Kidney (tissue), 14 donors: ENCODE results near the gene TFB1M. TPM values are rescaled to one million over a fixed set of nuclear protein-coding genes. Genes with fewer than 3 reads are reported as not detected.

Source experiments
- DNase-seq, 5 donors: peaks; one replicate each; pipeline ENCODE4 v3.0.0-alpha.2; 2013 to 2020
- FAIRE-seq: peaks from 2 replicates; lab custom pipeline; 2012; peaks lifted over from hg19 to GRCh38; lab: Jason Lieb, UNC
- H3K27ac ChIP-seq, 2 donors: one replicate each; pipeline ENCODE4 v1.7.0; 2013; ENCODE audit warnings: low read depth in 2 of 2, low read length in 2 of 2, inconsistent platforms in 1 of 2
- H3K27me3 ChIP-seq: one replicate; pipeline ENCODE4 v1.7.1; 2013; ENCODE audit warnings: low read length, inconsistent platforms; ENCODE audit not compliant: control insufficient read depth, insufficient read depth
- H3K36me3 ChIP-seq, 3 donors: one replicate each; pipeline versions ENCODE4 v1.7.0 to v1.7.1; 2013; ENCODE audit warnings: low read length in 3 of 3, control low read depth in 1 of 3, inconsistent platforms in 1 of 3; ENCODE audit not compliant: insufficient read depth in 3 of 3, control insufficient read depth in 2 of 3
- H3K4me1 ChIP-seq, 3 donors: one replicate each; pipeline versions ENCODE4 v1.7.0 to v1.7.1; 2013; ENCODE audit warnings: low read length in 3 of 3, inconsistent platforms in 1 of 3, low read depth in 1 of 3; ENCODE audit not compliant: control insufficient read depth in 2 of 3, insufficient read depth in 2 of 3
- H3K4me3 ChIP-seq, 3 donors: one replicate each; pipeline versions ENCODE4 v1.7.0 to v1.8.1; 2013; ENCODE audit warnings: low read length in 3 of 3, control low read depth in 1 of 3, inconsistent platforms in 1 of 3
- H3K9ac ChIP-seq, 3 donors: one replicate each; pipeline versions ENCODE4 v1.7.0 to v1.7.1; 2013; ENCODE audit warnings: low read length in 3 of 3, control low read depth in 1 of 3, inconsistent platforms in 1 of 3
- H3K9me3 ChIP-seq, 3 donors: one replicate each; pipeline versions ENCODE4 v1.7.0 to v1.7.1; 2013; ENCODE audit warnings: low read length in 3 of 3, control low read depth in 1 of 3, inconsistent platforms in 1 of 3; ENCODE audit not compliant: control insufficient read depth in 2 of 3, insufficient read depth in 1 of 3
- CTCF ChIP-seq: IDR thresholded peaks from 3 replicates; pipeline ENCODE4 v1.5.1; 2012; ENCODE audit warnings: mild to moderate bottlenecking, moderate library complexity, borderline replicate concordance; ENCODE audit not compliant: insufficient read depth; ENCODE audit errors: extremely low read depth
- intact Hi-C: fragments of 100-400 bp; cut with DNase I; formaldehyde crosslinking; loops from one replicate; pipeline ENCODE4 v1.11.1; 2022
- polyA plus RNA-seq: library from polyadenylated mRNA; stranded (reverse); fragments of 350-450 nt; fragmentation: Illumina TruSeq; extraction: RNeasy Lipid Tissue Mini Kit (QIAGEN cat#74804); gene quantifications from one replicate; pipeline ENCODE4 v1.2.3, GENCODE V29; 2014; ENCODE audit warnings: low read depth, low replicate concordance; ENCODE audit not compliant: insufficient read depth
- total RNA-seq: library from RNA; stranded (reverse); fragmentation: NEBNext Ultra II Directional; extraction: Animal tissue kit (Norgen Biotek cat#: 25700); gene quantifications from one replicate; pipeline ENCODE4 v1.2.1, GENCODE V29; 2021
- donor health status: control.
- donor health status: control.
- donor health status: control.
- donor health status: control.
- donor health status: control.
- donor health status: DM: yes; HTN: yes; CAD: no.
- donor health status: Normal renal cell carcinoma (clear cell type).

Gene TFB1M
- total and polyA plus RNA-seq, 2 donors from 2014 or later = 16.3 to 28.1 TPM

- H3K9ac ChIP-seq = no peak overlapping the region
These were observed 40.2 kb downstream of the TFB1M start for GRCh38 chr6:155274106-155274505.

GRCh38 chr6:155273431-155273830 lies 40.9 kb downstream of the TFB1M start:
- H3K36me3 ChIP-seq = peaks cover 0 to 2% (median 0%) of the 10 kb centered on the region in 3 donors
- no peak overlapping the region for H3K27ac ChIP-seq
- no peaks in the 10 kb centered on the region for H3K27me3 ChIP-seq
- no peak for TF ChIP-seq CTCF
- peak in 1 of 5 donors; percentile 44 for DNase-seq
- H3K4me3 ChIP-seq = no peak overlapping the region
- H3K9ac ChIP-seq = no peak overlapping the region
- no peaks in the 10 kb centered on the region for H3K4me1 ChIP-seq
- H3K9me3 ChIP-seq = no peaks in the 10 kb centered on the region
- no peak for FAIRE-seq
- intact Hi-C loops = no loop called here

More at GRCh38 chr6:155274106-155274505, 40.2 kb downstream of the TFB1M start:
- intact Hi-C loops = no loop called here
- no peaks in the 10 kb centered on the region for H3K27me3 ChIP-seq
- TF ChIP-seq CTCF = no peak
- FAIRE-seq (no peak), DNase-seq (no peak)
- no peaks in the 10 kb centered on the region for H3K9me3 ChIP-seq
- H3K36me3 ChIP-seq = peaks cover 0 to 2% (median 0%) of the 10 kb centered on the region in 3 donors
- H3K4me3 ChIP-seq = no peak overlapping the region
- no peak overlapping the region for H3K27ac ChIP-seq
- no peaks in the 10 kb centered on the region for H3K4me1 ChIP-seq

GRCh38 chr6:155272353-155273232 lies 41.7 kb downstream of the TFB1M start:
- H3K9ac ChIP-seq = no peak overlapping the region
- DNase-seq = peak in 1 of 5 donors; percentile 70
- FAIRE-seq = no peak
- TF ChIP-seq CTCF = no peak
- no peaks in the 10 kb centered on the region for H3K27me3 ChIP-seq
- no peak overlapping the region for H3K27ac ChIP-seq
- peaks cover 0 to 2% (median 0%) of the 10 kb centered on the region in 3 donors for H3K36me3 ChIP-seq
- no peak overlapping the region for H3K4me3 ChIP-seq
- intact Hi-C loops = no loop called here
- H3K9me3 ChIP-seq = no peaks in the 10 kb centered on the region
- no peaks in the 10 kb centered on the region for H3K4me1 ChIP-seq
